Measurements from ENCODE around the gene CLRN1.
A peak's percentile ranks its signal among the peaks of the same experiment; 100 is the strongest.

The CLRN1 gene

GRCh38 chr3:150878290-150878689, 94.2 kb downstream of the CLRN1 start:
- DNase-seq = no peak

GRCh38 chr3:150877303-150877702, 95.2 kb downstream of the CLRN1 start:
- no peak for DNase-seq

GRCh38 chr3:150876611-150877265, 95.8 kb downstream of the CLRN1 start:
- peak in 13 of 58 donors; percentile 0 to 64 (median 12) for DNase-seq

Measured in anterior cingulate cortex (tissue), 58 donors.